NCI-H1694 (cell line): ENCODE measurements around the gene HDC.

Source experiments
- DNase-seq: peaks from one replicate; lab custom pipeline; 2025; lab: John Stamatoyannopoulos, UW

HDC gene

DNA sequence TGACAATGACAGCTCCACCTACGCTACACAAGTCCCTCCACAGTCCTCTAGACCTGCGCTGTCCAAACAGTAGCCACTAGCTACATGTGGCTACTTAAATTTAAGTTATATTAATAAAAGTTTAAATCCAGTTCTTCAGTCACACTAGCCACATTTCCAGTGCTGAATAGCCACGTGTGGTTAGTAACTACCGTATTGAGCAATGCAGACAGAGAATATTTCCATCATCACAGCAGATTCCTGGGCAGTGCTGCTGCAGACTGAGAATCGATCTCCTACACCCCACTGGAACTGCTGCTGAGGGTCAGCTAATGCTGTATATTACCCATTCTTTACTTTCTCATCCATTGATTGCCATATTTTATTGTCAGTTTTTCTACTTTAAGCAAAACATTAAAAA is 40.9 kb downstream of the HDC start:
- DNase-seq: no peak

DNA sequence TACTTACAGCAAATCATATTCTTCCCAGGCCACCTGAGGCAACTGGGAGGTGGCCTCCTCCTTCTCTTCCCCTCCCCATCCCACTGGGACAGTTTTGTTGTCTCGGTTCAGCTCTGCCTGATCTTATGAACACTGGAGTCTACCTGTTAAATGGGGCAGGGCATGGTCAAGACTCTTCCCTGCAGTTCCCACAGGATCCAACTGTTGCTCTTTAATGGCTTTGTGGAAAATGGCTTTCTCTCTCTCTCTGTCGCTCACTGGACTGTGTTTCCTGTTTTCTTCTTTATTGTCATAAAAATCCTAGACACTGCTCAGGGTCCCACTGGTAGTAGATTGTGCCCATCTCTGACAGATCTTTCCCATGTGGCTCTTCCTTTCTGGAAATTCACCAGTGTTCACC is 43.3 kb downstream of the HDC start:
- no peak for DNase-seq

DNA sequence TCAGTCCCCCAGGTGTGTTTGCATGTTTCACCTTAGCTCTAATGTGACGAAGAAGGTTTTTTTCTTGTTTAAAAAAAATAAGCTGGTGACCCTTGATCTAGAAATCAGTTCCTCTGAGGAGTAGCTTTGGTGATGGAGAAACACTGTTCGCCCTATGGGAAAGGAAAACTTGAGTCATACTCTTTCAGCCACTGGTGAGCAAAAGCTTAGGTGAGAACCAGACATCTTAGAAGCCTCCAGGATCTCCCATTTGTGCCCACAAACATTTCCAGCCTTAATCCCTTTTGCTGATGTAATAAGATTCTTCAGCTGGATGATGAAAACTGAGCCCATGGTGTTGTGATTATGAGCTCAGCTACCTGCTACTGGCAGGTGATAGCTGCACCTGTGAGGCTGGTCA is 45.7 kb downstream of the HDC start:
- no peak for DNase-seq

DNA sequence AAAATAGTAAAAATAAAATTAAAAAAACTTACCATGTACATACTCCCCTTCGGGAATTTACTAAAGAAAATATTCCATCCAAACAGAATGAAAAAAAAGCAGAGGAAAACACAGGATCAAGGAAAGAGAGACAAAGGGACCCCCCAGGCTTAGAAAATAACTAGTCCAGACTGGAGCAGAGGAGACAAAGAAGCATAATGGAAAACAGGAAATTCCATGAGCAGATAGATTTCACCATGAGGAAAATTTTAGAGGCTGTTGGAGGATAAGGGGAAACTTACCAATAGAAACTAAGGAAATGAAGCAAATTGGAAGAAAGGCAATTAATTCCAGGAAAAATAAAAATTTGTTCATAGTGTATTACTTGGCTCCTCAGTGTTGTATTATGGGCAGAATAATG is 46.8 kb downstream of the HDC start:
- DNase-seq: no peak

DNA sequence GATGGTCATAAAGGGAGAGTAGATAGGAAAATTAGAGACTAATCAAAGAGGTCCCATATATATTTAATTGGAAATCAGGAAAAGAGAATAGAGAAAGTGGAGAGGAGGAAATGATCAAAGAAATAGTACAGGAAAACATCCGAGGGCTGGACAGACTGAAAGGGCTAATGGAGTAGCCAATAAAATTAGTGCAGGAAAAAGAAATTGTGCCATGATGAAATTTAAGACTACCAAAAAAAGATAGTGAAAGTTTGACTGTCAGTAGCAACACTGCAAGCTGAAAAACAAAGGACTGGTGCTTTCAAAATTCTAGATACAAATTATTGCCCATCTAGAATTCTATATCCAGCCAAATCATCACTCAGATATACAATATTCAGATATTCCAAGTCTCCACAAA is 47.2 kb downstream of the HDC start:
- no peak for DNase-seq

DNA sequence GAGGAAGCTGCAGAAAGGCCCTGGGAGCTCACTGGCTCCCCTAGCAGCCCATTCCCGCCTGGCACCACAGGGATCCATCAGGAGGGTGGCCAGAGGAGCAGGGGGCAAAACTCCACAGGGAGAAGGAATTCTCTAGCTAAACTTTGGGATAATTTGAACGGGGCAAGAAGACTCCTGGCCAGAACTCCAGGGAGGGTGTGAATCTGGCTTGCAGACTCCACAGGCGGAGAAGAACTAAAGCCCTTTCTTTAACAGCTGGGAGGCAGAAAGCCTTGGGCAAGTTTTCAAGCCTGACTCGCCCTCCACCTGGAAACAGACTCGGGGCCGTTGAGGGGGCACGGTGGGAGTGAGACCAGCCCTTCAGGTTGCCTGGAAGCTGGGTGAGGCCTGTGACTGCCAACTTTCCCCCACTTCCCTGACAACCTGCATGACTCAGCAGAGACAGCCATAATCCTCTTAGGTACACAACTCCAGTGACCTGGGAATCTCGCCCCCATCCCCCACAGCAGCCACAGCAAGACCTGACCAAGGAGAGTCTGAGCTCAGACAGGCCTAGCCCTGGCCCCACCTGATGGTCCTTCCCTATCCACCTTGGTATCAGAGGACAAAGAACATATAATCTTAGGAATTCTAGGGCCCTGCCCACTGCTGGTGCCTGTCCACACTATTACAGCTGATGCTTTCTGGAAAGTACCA is 54.9 kb downstream of the HDC start:
- no peak for DNase-seq

DNA sequence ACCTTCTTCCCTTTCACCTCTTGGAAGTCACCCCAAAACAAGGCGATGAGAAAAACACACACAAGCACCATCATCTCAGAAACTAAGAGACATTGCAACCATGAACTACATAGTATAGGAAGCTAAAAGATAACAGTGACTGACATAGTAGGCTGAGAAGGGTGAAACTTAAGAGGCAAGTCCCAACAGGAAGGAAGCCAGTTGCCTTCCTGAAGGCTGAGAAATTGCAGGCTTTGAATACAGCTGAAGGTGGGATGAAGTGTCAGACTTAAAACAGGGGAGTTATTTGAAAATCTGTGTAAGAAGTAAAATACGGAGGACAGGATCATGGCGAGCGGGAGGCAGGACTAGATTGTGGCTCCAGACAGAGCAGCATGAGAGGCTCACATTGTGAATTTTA is 55.7 kb downstream of the HDC start:
- DNase-seq: no peak

DNA sequence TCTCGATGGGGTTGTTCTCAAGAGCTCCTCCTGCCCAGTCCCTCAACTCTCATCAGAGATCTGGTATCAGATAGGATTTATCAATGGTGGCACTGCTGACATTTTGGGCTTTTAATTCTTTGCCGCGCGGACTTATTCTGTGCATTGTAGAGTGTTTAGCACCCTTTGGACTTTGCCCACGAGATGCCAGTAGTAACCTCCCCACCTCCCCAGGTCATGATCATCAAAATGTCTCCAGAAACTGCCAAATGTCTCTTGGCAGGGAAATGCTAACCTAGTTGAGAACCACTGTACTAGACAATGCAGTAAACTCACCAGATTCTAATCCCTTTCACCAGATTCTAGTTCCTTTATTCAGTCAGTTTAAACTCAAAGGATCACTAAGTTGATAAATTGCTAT is 59.5 kb downstream of the HDC start:
- no peak for DNase-seq

DNA sequence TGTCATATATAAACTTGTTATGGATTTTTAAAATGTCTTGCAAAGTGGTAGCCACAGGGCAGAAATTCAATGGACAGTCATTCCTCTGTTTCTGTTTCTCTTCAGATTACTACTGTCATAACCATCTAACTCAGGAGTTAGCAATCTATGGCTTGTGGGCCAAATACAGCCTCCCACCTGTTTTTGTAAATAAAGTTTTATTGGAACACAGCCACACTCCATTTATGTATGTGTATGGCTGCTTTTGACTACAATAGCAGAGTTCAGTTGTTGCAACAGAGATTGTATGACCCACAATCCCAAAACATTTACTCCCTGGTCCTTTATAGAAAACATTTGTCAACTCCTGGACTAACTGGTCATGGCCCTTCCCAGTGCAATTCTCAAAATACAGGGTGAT is 63.5 kb downstream of the HDC start:
- DNase-seq: no peak

DNA sequence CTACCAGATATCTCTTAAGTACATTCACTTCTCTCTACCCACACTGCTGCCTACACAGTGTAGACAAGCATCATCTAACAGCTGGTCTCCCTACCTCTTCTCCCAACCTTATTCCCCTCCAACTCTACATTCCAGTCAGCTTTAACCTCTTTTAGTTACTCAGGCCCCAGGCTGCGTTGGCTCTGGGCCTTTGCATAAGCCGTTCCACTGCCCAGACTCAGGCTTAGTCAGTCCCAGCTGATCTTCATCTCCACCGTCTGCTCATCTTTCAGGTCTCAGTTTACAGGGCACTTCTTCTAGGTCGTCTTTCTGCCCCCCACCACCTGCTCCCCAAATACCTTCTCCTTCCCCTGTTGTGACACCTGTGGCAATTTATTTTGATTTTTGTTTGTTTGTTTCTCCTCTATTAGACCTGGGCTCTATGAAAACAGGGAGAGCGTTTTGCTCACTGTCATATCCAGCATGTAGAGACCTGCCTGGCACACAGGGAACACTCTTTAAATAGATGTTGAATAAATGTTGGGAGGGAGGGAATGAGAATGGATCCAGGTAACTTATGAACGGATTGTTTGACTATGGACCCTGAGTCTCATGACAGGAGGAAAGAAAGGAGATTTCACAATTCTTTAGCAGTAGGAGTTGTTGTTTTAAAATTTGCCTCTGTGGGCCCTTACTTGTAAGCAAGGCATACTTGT is 72.5 kb downstream of the HDC start:
- DNase-seq: no peak

DNA sequence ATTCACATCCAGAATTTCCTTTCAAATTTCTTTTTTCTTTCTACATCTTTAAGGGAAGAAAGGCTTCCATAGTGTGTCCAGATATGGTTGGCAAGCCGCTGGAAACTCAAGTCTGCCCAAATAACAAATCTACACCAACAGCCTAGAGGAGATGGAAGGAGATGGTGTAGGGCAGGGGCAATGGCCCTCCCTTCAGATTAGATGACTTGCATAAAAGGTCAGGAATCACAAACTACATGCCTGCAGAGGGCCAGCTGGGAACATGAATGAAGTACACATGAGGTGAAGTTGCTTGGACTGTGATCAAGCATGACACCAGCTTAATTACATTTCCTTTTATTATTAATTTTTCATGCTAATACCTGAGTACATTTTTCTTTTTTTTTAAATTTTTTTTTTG is 73.4 kb downstream of the HDC start:
- no peak for DNase-seq
